A549 treated with DMSO at 1 μM for 4 hours (cell line): ENCODE measurements around the gene UBE2QL1. TPM values are rescaled to one million over a fixed set of nuclear protein-coding genes. Genes with fewer than 3 reads are reported as not detected.

ENCODE experiments used
- total RNA-seq: library from RNA; stranded (reverse); fragments of 200-300 nt; extraction: Qiagen RNA extraction; gene quantifications from 5 replicates; pipeline ENCODE4 v1.2.3, GENCODE V29; 2022; ENCODE audit warnings: low read depth

The UBE2QL1 gene, protein sequence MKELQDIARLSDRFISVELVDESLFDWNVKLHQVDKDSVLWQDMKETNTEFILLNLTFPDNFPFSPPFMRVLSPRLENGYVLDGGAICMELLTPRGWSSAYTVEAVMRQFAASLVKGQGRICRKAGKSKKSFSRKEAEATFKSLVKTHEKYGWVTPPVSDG
- 0.04 to 0.15 TPM (median 0.10 TPM) in 5 replicates for total RNA-seq

GRCh38 chr5:6448622-6449464 is at the start of gene UBE2QL1:
Gene UBE2QL1, plus strand, starts transcription at chr5:6448859. Its CDS starts 35 bp downstream, at chr5:6448894.

Other genes starting within 250 kb of the UBE2QL1 start
- 73.4 to 98.9 TPM (median 77.4 TPM) in 5 replicates for gene MED10, start 70.3 kb upstream of the UBE2QL1 start, total RNA-seq
- gene NSUN2, start 184.2 kb downstream of the UBE2QL1 start, total RNA-seq = 96.1 to 103 TPM (median 99.9 TPM) in 5 replicates
- gene SRD5A1, start 184.6 kb downstream of the UBE2QL1 start, total RNA-seq = 14.3 to 30.0 TPM (median 28.6 TPM) in 5 replicates